Uterus (tissue), 4 donors: ENCODE data around the gene SVBP. TPM values are rescaled to one million over a fixed set of nuclear protein-coding genes. Genes with fewer than 3 reads are reported as not detected.
A peak's percentile ranks its signal among the peaks of the same experiment; 100 is the strongest.
"Not testable (repeated sequence)": the region's sequence is repeated elsewhere in the genome, so short reads cannot be mapped to it uniquely, and the experiment has no call there.

ENCODE experiments used
- DNase-seq, 2 donors: peaks; one replicate each; pipeline ENCODE4 v3.0.0-alpha.2; 2019 to 2020
- H3K27ac ChIP-seq, 2 donors: fragments of 200-600 bp; sonication (generic); 1 replicate in 1 of 2; 2 replicates in 1 of 2; pipeline ENCODE4 v1.5.1; 2016 to 2018
- H3K27me3 ChIP-seq, 2 donors: fragments of 200-600 bp; sonication (generic); one replicate each; pipeline ENCODE4 v1.5.1; 2018 to 2019; ENCODE audit warnings: control low read depth in 1 of 2
- H3K36me3 ChIP-seq, 2 donors: fragments of 200-600 bp; sonication (generic); one replicate each; pipeline ENCODE4 v1.5.1; 2019; ENCODE audit warnings: control low read depth in 1 of 2
- H3K4me1 ChIP-seq, 2 donors: fragments of 200-600 bp; sonication (generic); one replicate each; pipeline ENCODE4 v1.5.1; 2018 to 2019; ENCODE audit warnings: control low read depth in 1 of 2
- H3K4me3 ChIP-seq, 2 donors: fragments of 200-600 bp; sonication (generic); 1 replicate in 1 of 2; 2 replicates in 1 of 2; pipeline ENCODE4 v1.5.1; 2018 to 2019; ENCODE audit warnings: mild to moderate bottlenecking in 1 of 2
- H3K9me3 ChIP-seq, 2 donors: fragments of 200-600 bp; sonication (generic); one replicate each; pipeline ENCODE4 v1.5.1; 2019; ENCODE audit warnings: control low read depth in 1 of 2
- CTCF ChIP-seq, 4 experiments: fragments of 200-600 bp in 2 of 4; fragments of 450-650 bp in 2 of 4; sonication (generic) in 2 of 4; IDR thresholded peaks; one replicate each; pipeline ENCODE4 v1.5.1; 2016 to 2019; ENCODE audit warnings: antibody characterized with exemption in 4 of 4, mild to moderate bottlenecking in 2 of 4, moderate library complexity in 1 of 4
- POLR2A ChIP-seq, 2 donors: fragments of 450-650 bp; IDR thresholded peaks; one replicate each; pipeline ENCODE4 v1.6.1; 2016; ENCODE audit warnings: antibody characterized with exemption in 2 of 2, mild to moderate bottlenecking in 1 of 2, moderate library complexity in 1 of 2
- intact Hi-C: fragments of 100-400 bp; cut with DNase I; formaldehyde crosslinking; loops from one replicate; pipeline ENCODE4 v1.15.1; 2023; ENCODE audit warnings: low total_unique reads
- total RNA-seq, 4 donors: library from RNA; depleted of rRNA in 3 of 4; stranded (reverse); fragments of >200 nt in 3 of 4; gene quantifications; one replicate each; pipeline versions ENCODE4 v1.1.0 to v1.2.4, GENCODE V29; 2014 to 2023
- donor health status: DM: yes; HTN: yes; CAD: no.

Gene SVBP
- total RNA-seq, 4 donors from 2014 or later: 13.1 to 27.4 (median 23.1) TPM

DNA sequence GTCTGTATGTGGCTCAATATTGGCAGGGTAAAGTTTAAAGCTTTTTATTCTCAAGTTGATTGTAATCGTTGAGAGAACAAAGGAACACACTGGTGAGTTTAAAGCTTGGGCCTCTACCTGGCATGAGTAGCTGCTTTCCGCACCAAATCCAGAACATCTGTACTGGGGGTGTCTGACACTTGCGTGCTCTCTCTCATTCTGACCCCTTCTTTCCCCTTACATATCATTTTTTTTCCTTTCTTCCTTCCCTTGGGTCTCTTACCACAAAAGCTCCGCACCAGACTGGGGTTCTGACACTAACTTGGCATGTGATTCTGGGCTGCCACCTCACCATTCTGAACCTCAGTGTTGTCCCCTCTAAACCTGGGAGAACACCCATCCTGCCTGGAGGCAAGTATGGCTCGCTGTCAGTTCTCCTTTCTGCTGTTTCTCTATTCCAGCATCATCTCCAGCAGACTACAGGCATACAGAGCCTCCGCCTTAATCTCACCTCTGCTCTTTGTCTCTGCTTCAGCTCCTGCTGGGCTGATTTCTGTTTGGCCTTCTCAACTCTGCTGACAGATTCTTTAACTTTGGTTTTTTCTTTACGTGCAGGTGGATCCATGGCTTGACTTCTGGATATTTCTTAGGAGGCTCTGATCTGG, 1.1 kb downstream of the SVBP start:
- H3K36me3 ChIP-seq: no peaks in the 10 kb centered on the region
- DNase-seq: no peak
- TF ChIP-seq POLR2A (IDR thresholded peaks at IDR 0.05): no peak
- no peak for TF ChIP-seq CTCF (IDR thresholded peaks at IDR 0.05)
- peaks cover 0 to 7% of the 10 kb centered on the region in 2 donors for H3K4me1 ChIP-seq
- H3K9me3 ChIP-seq: no peaks in the 10 kb centered on the region
- intact Hi-C loops: no loop called here
- peak overlapping the region; percentile 64 to 83 for H3K4me3 ChIP-seq
- H3K27me3 ChIP-seq: no peaks in the 10 kb centered on the region
- peak overlapping the region; percentile 95 to 98 for H3K27ac ChIP-seq

DNA sequence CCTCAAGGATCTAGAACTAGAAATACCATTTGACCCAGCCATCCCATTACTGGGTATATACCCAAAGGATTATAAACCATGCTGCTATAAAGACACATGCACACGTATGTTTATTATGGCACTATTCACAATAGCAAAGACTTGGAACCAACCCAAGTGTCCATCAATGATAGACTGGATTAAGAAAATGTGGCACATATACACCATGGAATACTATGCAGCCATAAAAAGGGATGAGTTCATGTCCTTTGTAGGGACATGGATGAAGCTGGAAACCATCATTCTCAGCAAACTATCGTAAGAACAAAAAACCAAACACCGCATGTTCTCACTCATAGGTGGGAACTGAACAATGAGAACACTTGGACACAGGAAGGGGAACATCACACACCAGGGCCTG, 2.4 kb downstream of the SVBP start:
- H3K9me3 ChIP-seq, H3K4me3 ChIP-seq, H3K36me3 ChIP-seq, H3K4me1 ChIP-seq, intact Hi-C loops, H3K27me3 ChIP-seq, H3K27ac ChIP-seq, DNase-seq: not testable (repeated sequence)

DNA sequence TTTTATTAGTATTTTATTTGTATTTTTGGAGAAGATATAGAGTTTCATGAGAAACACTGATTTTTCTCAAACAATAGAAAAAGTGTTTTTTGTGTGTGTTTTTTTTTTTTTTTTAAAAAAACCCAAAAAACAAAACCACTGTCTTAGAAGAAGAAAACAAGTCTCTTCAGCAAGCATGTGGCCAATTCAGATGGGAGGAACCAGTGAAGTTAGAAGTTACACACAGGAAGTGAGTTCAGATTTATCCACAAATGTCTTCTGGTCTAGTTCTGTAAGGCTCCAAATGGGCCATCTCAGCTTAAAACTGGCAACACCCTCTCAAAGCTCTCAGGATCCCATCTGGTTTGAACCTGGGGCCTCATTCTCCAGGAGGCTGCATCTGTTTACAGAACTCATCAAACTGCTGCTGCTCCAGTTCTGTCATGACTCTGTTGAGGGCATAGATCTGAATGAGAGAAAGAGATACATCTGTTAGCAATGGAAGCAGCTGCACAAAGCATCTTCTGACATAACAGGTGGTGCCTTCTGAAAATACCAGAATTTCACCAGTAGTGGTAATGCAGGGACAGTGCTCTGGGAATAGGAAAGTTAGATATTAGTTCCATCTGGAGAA, 10.0 kb downstream of the SVBP start:
- Histone ChIP-seq H3K4me1 (no peaks in the 10 kb centered on the region), H3K27me3 (no peaks in the 10 kb centered on the region), H3K9me3 (no peaks in the 10 kb centered on the region), H3K36me3 (no peaks in the 10 kb centered on the region), H3K4me3 (no peak overlapping the region), H3K27ac (no peak overlapping the region)
- intact Hi-C loops: no loop called here
- no peak for TF ChIP-seq POLR2A (IDR thresholded peaks at IDR 0.05)
- no peak for TF ChIP-seq CTCF (IDR thresholded peaks at IDR 0.05)
- no peak for DNase-seq

DNA sequence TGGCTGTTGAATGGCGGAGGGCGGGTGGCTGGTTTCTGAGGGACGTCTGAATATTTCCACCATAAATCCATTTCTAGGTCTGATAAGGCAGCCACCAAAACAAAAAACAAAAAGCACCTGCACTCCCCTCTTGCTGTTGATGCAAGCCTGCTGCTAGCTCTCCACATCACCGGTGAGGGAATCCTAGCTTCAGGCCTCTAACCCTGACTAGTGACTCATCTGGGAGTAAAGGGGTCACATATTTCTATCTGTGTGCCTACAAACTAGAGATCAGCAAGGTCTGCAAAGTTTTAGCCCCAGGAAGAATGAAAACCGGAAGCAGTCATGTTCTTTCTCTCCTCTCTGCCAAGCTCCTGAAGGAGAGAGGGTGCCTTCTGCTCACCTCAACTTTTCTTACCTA, 10.6 kb downstream of the SVBP start:
- Histone ChIP-seq H3K27me3 (no peaks in the 10 kb centered on the region), H3K9me3 (no peaks in the 10 kb centered on the region), H3K36me3 (no peaks in the 10 kb centered on the region), H3K27ac (peak overlapping the region; percentile 1 to 12), H3K4me1 (no peaks in the 10 kb centered on the region), H3K4me3 (no peak overlapping the region)
- TF ChIP-seq CTCF (IDR thresholded peaks at IDR 0.05) (no peak), POLR2A (IDR thresholded peaks at IDR 0.05) (no peak)
- DNase-seq: no peak
- intact Hi-C loops: no loop called here

GRCh38 chr1:42806171-42806570, 11.0 kb downstream of the SVBP start:
- no peaks in the 10 kb centered on the region for H3K9me3 ChIP-seq
- TF ChIP-seq CTCF (IDR thresholded peaks at IDR 0.05) (no peak), POLR2A (IDR thresholded peaks at IDR 0.05) (no peak)
- H3K4me3 ChIP-seq: no peak overlapping the region
- H3K4me1 ChIP-seq: no peaks in the 10 kb centered on the region
- H3K27ac ChIP-seq: peak overlapping the region; percentile 1 to 12
- H3K36me3 ChIP-seq: no peaks in the 10 kb centered on the region
- intact Hi-C loops: no loop called here
- DNase-seq: no peak
- H3K27me3 ChIP-seq: no peaks in the 10 kb centered on the region
